Measurements from ENCODE around the gene CNP. TPM values are rescaled to one million over a fixed set of nuclear protein-coding genes. Genes with fewer than 3 reads are reported as not detected.

The CNP gene
- total and polyA plus RNA-seq, 2 of the 8 experiments (the other 6 are each of a cell fraction or from before 2014, with no cell fraction given): 21.9 to 60.6 TPM

GRCh38 chr17:41982026-41982760 lies 15.6 kb downstream of the CNP start:
- no peak overlapping the region for H3K18ac ChIP-seq (ENCODE audit: extremely low read depth, low read length)
- no peaks in the 10 kb centered on the region for H3K79me1 ChIP-seq (ENCODE audit: low read depth, low read length)
- FAIRE-seq (no peak), DNase-seq (ENCODE audit: low read depth in 1 of 2, low spot score in 2 of 2) (no peak)
- H4K8ac ChIP-seq (ENCODE audit: extremely low read depth, insufficient read depth, low read length): no peak overlapping the region
- no peak overlapping the region for H2BK12ac ChIP-seq (ENCODE audit: low read depth, low read length)
- H3K27ac ChIP-seq (ENCODE audit: low read depth, low read length): no peak overlapping the region
- ChIA-PET POLR2A (ENCODE audit: partially characterized antibody) (interaction anchor here (0.6 to 3.9 kb wide), 4 partner anchors 10 to 286 kb away, joined by 3 to 22 read pairs (median 4); no protein-coding TSS in a partner anchor), CTCF (ENCODE audit: partially characterized antibody) (interaction anchor here (1.0 kb wide), 1 partner anchor 20 kb away, joined by 3 read pairs; no protein-coding TSS in a partner anchor)
- H2AFZ ChIP-seq (ENCODE audit: low read length): no peak overlapping the region
- H3K4me2 ChIP-seq (ENCODE audit: insufficient read depth in 1 of 2, low read depth in 2 of 2, low read length in 2 of 2): no peak overlapping the region
- H4K91ac ChIP-seq (replicated peaks; ENCODE audit: insufficient read length, low read length): no peak overlapping the region
- H3K9me3 ChIP-seq (ENCODE audit: insufficient read depth in 2 of 2, low read depth in 1 of 2, low read length in 1 of 2): no peaks in the 10 kb centered on the region
- peaks cover 0 to 8% of the 10 kb centered on the region in 2 experiments for H4K20me1 ChIP-seq (replicated peaks in 1 of 2; ENCODE audit: control insufficient read depth in 1 of 2, insufficient read depth in 2 of 2, low read length in 2 of 2)
- H3K14ac ChIP-seq (ENCODE audit: insufficient read length): no peak overlapping the region
- no peak overlapping the region for H2BK15ac ChIP-seq (ENCODE audit: low read length)
- H3K27me3 ChIP-seq (replicated peaks in 1 of 4; ENCODE audit: control insufficient read depth in 3 of 4, extremely low read depth in 1 of 4, insufficient read depth in 3 of 4, low read length in 3 of 4): no peaks in the 10 kb centered on the region; a peak in 1 of 7 replicates
- H3K4me1 ChIP-seq (replicated peaks in 1 of 4; ENCODE audit: control insufficient read depth in 3 of 4, insufficient read depth in 4 of 4, low read length in 3 of 4): no peaks in the 10 kb centered on the region
- H3K9ac ChIP-seq (replicated peaks in 1 of 4; ENCODE audit: extremely low read depth in 1 of 4, low read depth in 3 of 4, low read length in 3 of 4): no peak overlapping the region
- H3K4ac ChIP-seq (replicated peaks; ENCODE audit: insufficient read length, low read depth, low read length): no peak overlapping the region
- TF ChIP-seq, protein P1, sequence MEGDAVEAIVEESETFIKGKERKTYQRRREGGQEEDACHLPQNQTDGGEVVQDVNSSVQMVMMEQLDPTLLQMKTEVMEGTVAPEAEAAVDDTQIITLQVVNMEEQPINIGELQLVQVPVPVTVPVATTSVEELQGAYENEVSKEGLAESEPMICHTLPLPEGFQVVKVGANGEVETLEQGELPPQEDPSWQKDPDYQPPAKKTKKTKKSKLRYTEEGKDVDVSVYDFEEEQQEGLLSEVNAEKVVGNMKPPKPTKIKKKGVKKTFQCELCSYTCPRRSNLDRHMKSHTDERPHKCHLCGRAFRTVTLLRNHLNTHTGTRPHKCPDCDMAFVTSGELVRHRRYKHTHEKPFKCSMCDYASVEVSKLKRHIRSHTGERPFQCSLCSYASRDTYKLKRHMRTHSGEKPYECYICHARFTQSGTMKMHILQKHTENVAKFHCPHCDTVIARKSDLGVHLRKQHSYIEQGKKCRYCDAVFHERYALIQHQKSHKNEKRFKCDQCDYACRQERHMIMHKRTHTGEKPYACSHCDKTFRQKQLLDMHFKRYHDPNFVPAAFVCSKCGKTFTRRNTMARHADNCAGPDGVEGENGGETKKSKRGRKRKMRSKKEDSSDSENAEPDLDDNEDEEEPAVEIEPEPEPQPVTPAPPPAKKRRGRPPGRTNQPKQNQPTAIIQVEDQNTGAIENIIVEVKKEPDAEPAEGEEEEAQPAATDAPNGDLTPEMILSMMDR (IDR thresholded peaks at IDR 0.05; ENCODE audit: control extremely low read depth in 1 of 3, insufficient read depth in 1 of 3, low read depth in 1 of 3, low read length in 3 of 3): no peak
- TF ChIP-seq ZNF274 (IDR thresholded peaks at IDR 0.05; ENCODE audit: borderline replicate concordance, extremely low read depth, low read length) (no peak), ASH2L (IDR thresholded peaks at IDR 0.05; ENCODE audit: low read length) (no peak), SIX5 (IDR thresholded peaks at IDR 0.05; ENCODE audit: low read depth, low read length) (no peak), POLR2A (IDR thresholded peaks at IDR 0.05; ENCODE audit: control extremely low read depth in 1 of 2, low read depth in 2 of 2, low read length in 2 of 2) (no peak)
- TF ChIP-seq, protein P2, sequence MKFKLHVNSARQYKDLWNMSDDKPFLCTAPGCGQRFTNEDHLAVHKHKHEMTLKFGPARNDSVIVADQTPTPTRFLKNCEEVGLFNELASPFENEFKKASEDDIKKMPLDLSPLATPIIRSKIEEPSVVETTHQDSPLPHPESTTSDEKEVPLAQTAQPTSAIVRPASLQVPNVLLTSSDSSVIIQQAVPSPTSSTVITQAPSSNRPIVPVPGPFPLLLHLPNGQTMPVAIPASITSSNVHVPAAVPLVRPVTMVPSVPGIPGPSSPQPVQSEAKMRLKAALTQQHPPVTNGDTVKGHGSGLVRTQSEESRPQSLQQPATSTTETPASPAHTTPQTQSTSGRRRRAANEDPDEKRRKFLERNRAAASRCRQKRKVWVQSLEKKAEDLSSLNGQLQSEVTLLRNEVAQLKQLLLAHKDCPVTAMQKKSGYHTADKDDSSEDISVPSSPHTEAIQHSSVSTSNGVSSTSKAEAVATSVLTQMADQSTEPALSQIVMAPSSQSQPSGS (IDR thresholded peaks at IDR 0.05; ENCODE audit: low read length): no peak
- peaks cover 37 to 86% (median 63%) of the 10 kb centered on the region in 4 experiments for H3K36me3 ChIP-seq (ENCODE audit: control insufficient read depth in 2 of 4, insufficient read depth in 4 of 4, low read length in 3 of 4)
- H3K23ac ChIP-seq (ENCODE audit: insufficient read length): no peak overlapping the region
- whole genome bisulfite sequencing, 2 experiments (ENCODE audit: extremely low coverage in 1 of 2, insufficient coverage in 1 of 2, insufficient read length in 1 of 2, insufficient replicate concordance in 2 of 2, low coverage in 1 of 2, low lambda C conversion rate in 2 of 2, missing lambda C conversion rate in 1 of 2): 93% methylated on average over 14 of the region's 14 CpGs; no CpG with 5 or more reads in 1 of the 2 experiments
- no peak overlapping the region for H2BK120ac ChIP-seq (replicated peaks; ENCODE audit: low read depth, low read length)
- no peak overlapping the region for H2BK5ac ChIP-seq (ENCODE audit: low read depth, low read length)
- no peak overlapping the region for H2AK5ac ChIP-seq (ENCODE audit: low read depth, low read length)
- H3K23me2 ChIP-seq (ENCODE audit: low read depth, low read length): no peaks in the 10 kb centered on the region; the same call in 1 of the 2 replicates
- no peak overlapping the region for H4K5ac ChIP-seq (ENCODE audit: insufficient read length, low read depth, low read length)
- no peak overlapping the region for H3K56ac ChIP-seq (replicated peaks; ENCODE audit: insufficient read length, low read depth, low read length)
- H3K79me2 ChIP-seq (ENCODE audit: control insufficient read depth in 1 of 2, insufficient read depth in 2 of 2, low read length in 2 of 2): no peaks in the 10 kb centered on the region
- H2BK20ac ChIP-seq (ENCODE audit: low read length): no peak overlapping the region
- no peak overlapping the region for H3K4me3 ChIP-seq (ENCODE audit: extremely low read depth in 1 of 4, insufficient read depth in 2 of 4, low read depth in 3 of 4, low read length in 4 of 4)

Measured in H1 (cell line).